AG08395 (cell line): Measurements from ENCODE around the gene PRAME.
"Not testable (repeated sequence)": the region's sequence is repeated elsewhere in the genome, so short reads cannot be mapped to it uniquely, and the experiment has no call there.

Experiments used
- DNase-seq: peaks from one replicate; pipeline ENCODE4 v3.0.0; 2012; ENCODE audit warnings: mixed read lengths, low spot score

The PRAME gene

DNA sequence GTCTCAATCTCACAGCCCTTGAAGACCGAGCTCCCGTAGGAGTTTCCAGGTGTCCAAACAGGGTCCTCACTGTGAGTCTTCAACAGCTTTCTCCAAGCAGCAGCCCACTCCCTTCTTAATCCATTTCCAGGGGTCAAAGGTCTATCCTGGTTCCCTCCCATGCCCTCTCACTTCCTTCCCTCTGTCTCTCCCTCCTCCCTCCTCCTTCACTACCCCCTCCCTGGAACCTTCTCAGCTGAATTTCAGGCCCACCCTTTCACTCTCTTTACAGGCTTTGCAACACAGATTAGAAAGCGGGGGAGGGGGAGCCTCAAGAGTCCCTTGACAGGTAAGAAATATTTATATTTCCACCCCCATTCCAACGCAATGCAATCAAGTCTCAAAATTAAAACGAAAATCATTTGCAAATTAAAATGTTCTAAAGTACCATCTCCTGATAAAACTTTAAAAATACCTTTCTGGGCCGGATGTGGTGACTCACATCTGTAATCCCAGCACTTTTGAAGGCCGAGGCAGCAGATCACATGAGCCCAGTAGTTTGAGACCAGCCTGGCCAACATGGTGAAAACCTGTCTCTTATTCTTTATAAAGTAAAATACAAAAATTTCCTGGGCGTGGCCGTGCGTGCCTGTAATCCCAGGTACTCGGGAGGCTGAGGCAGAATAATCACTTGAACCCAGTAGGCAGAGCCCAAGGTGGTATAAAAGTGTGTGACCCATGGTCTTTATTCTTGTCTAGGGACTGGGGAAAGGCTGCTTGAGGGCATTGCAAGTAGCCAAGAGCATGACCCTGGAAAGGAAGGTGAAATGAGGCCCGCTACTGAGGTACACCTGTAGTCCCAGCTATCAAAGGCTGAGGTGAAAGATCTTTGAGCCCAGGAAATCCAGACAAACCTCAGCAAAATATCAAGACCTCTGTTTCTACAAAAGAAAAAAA, 38.1 kb downstream of the PRAME start:
- no peak for DNase-seq

DNA sequence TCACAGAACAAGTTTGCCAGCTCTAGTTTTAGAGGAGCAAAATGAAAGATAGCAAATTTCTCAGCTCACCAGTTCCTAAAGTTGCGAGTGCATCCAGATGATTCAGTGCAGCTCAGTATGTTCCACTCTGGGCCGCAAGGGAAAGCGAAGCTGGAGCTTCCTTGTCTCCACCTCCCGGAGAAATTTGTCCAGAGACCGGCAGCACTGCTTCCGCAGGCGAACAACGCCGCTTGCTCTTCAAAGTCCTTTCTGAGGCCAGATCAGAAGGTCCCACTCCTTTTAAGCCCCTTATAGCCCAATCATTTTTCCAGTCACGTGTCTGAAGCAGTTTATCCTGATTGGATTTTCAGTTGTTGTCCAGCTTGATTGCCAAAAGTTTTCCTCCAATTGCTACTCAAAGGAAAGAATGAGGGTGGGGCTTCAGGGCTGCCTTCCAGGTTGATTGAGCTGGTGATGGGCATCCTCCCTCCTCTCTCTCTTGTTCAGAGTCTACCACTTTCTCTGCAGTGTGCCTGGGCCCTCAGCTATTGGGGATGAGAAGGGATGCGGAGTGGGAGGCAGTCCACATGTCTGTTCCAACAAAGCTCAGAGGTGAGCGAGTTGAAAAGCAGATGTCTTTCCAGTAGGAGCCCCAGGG, 38.9 kb downstream of the PRAME start, which contains the start of gene ZNF280A:
Gene ZNF280A, minus strand, starts transcription at position 251 of the 637 bp plus-strand sequence. CDS start 4,640 bp downstream, outside the sequence.
- DNase-seq: peak; percentile 10

DNA sequence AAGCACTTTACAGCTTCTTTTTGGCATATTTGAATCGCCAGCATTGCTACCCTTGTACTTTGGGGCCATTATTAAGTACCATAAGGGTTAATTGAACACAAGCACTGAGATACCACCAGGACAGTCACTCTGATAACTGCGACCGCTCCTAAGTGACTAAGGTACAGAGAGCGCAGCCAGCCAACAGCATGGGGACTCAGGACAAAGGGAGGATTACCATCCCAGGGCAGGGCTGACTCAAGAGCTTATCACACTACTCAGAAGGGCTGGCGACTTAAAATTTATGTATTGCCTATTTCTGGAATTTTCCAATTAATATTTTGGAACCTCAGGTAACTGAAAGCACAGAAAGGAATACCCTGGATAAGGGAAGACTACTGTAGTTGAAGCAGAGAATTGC, 39.5 kb downstream of the PRAME start:
- DNase-seq: no peak

DNA sequence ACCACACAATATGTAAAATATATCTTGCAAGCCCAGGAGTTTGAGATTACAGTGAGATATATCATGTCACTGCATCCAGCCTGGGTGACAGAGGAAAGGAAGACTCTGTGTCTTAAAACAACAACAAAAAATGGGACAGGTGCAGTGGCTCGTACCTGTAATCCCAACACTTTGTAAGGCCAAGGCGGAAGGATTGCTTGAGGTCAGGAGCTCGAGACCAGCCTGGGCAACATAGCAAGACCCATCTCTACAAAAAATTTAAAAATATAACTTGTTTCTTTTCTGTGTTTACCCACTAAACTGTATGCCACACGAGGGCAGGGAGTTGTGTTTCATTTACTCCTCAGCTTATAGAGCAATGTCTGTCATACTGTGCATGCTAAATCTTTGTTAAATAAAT, 42.1 kb downstream of the PRAME start:
- DNase-seq: no peak

DNA sequence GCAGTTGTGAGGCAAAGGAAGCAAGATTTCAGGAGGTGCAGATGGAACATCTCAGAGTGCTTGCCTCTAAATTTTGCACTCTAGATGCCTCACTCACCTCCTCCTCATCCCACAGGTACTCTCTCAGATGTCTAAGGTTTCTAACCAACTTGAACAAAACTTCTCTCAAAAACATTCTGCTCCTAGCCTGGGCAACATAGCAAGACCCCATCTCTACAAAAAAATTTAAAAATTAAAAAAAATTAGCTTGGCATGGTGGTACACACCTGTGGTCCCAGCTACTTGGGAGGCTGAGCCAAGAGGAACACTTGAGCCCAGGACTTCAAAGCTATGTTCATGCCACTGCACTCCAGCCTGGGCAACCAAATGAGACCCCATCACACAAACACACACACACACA, 43.2 kb downstream of the PRAME start:
- no peak for DNase-seq

DNA sequence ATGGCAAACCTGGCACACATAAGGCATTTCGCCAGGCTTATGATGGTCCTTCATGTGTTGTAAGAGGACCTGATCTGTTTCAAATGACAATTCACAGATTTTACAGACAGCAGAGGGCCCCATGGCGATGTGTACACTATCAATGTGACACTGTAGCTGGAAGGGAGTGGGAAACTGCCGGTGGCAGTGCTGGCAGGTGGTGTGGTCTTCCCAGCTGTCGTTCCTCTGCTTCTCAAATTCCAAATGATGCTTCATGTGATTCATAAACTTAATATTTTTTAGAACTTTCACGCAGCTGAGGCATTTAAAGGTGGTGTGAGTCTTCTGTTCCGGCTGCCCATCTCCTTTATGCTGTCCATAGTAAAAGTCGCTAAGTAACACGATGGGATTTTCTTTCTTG, 44.6 kb downstream of the PRAME start:
- DNase-seq: not testable (repeated sequence)

DNA sequence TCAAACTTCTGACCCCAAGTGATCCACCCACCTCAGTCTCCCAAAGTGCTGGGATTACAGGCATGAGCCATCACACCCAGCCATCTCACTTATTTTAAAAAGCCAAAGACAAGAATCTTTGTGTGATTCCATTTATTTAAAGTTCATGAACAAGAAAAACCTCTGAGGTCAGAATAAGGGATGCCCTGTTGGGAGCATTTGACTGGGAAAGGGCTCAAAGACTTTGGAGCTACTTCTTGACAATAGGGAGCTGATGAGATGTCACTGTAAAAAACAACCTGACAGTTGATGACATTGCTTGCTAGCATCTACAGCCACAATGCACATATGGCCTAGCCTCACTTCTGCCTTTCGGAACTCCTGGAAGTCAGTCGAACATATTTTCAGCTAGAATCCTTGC, 45.4 kb downstream of the PRAME start:
- no peak for DNase-seq

DNA sequence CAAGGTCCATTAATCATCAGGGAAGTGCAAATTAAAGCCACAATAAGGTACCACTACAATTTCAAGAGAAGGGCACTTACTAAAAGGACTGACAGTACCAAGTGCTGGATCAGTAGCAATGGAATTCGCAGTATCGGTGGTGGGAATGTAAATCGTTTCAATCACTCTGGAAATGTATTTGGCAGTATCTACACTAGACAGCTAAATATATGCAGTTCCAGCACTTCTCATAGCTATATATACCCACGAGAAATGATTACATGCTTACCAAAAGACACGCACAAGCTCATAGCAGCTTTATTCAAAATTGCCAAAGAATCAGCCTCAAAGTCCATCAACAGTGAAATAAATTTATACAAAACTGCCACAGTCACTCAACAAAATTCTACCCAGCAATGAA, 46.1 kb downstream of the PRAME start:
- no peak for DNase-seq

DNA sequence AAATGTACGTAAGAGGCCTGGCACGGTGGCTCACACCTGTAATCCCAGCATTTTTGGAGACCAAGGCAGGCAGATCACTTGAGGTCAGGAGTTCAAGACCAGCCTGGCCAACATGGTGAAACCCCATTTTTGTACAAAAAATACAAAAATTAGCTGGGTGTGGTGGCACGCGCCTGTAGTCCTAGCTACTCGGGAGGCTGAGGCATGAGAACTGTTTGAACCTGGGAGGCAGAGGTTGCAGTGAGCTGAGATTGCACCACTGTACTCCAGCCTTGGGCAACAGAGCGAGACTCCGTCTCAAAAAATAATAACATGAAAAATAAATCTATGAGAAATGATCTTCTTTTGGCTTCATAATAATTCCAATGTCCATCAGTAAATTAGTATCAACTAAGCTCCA, 48.2 kb downstream of the PRAME start:
- not testable (repeated sequence) for DNase-seq

DNA sequence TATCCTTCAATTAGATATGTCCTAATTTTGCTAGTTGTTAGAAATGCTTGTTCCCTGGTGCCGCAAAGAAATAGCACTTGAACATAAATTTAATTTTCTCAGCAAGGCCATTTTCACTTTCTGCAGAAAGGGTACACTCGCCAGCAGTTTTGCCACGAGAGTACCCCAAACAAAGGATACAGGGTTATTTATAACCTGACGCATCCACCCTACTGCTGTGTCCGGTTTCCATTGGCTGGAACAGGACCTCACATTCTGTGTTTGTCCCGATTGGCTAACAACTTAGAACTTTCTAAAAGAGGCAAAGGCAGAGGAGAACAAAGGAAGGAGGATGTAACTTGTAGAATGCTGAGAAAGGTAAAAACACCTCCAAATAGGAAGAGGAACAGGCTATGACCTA, 49.2 kb downstream of the PRAME start:
- DNase-seq: not testable (repeated sequence)

DNA sequence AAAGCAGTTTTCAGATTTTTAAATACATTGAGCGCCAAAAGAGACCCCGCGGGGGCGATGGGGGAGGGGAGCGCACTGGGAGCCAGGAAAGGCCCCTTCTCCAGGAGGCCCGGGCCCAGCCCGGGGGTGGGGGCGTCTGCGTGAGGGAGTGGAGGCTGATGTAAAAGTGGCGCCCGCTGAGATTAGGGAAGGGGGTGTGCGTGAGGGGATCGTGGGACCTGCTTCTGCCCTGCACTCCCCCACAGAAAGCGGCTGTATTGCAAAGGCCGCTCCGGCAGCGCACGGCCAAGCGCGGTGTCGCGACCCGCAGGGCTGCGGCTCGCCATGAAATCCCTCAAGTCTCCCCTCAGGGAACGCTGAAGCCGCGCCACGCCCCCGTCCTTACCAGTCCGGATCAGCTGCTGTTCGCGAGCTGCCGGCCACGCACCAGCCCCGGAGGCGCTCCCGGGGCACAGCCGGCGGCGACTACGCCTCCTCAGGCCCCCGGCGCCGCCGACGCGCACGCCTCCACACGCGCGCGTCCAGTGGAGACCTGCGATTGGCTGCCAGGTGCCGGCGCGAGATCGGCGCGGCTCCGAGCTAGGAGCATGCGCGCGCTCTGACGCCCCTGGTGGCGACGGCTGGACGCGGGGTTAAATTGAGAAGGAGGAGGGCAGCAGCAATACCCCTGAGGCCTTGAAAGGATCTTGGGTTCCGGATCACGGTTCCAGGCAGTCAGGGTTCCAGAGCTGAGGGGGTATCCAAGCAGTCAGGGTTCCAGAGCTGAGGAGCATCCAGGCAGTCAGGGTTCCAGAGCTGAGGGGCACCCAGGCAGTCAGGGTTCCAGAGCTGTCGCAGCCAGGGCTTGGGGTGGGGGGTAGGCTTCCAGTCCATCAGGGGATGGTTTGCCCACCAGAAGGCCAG, 50.5 kb downstream of the PRAME start, which contains the start of gene ZNF280B:
Gene ZNF280B, minus strand, starts transcription at position 469 of the 903 bp plus-strand sequence. CDS start 19,344 bp downstream, outside the sequence.
- peak; percentile 58 for DNase-seq

DNA sequence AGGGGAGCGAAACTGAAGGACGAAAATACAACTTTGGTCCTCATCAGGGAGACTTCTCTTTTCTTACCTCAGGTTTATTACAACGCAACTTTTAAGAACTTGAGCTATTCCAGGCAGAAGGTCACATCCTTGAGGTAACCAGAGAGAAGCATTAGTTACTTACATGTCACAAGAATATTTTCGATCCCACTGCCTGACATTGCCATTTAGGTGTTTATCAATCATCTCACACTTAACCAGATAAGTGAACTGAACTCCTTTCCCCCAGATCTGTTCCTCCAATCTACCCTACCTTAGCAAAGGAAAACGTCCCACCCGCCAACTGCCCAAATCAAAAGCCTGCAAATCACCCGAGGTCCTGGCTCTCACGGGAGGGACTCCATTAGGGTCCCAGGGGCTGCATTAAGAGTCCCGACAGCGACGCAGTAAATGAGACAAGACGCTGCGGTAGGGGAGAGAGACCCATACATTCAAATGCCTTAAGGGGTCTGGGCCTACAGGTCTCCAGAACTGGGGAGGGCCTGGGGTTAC, 51.3 kb downstream of the PRAME start:
- DNase-seq: no peak

DNA sequence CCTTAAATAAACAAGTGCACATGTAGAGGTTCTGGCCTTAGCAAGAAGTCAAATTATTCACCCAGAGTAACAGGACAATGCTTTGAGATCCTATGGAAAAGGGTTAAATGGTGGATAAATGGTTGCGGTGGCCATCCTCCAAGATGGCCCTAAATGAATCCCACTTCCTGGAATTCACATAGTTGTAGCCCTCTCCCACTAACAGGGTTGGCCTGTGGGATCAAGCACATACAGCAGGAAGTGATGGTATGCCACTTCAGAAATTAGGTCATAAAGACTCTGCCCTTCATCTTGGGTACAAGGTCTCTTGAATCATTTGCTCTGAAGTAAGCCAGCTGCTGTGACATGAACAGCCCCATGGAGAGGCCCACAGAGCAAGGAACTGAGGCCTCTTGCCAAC, 52.3 kb downstream of the PRAME start:
- DNase-seq: no peak

DNA sequence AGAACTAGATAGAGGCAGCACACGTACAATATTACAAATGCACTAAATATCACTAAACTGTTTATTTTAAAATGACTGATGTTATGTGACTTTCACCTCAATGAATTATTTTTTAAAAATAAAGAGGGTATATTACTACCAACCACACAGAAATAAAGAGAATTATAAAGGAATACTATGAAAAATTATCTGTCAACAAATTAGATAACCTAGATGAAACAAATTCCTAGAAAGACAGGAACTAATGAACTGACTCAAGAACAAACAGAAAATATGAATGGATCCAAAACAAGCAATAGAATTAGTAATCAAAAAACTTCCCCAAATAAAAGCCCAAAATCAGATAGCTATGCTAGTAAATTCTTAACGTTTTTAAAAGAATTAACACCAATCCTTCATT, 60.8 kb downstream of the PRAME start:
- DNase-seq: no peak
